Ovary (tissue), 9 donors: ENCODE results near the gene SCGB1D1. TPM values are rescaled to one million over a fixed set of nuclear protein-coding genes. Genes with fewer than 3 reads are reported as not detected.

Experiments used
- DNase-seq, 5 donors: peaks; one replicate each; pipeline ENCODE4 v3.0.0-alpha.2; 2019 to 2020
- H3K27ac ChIP-seq, 2 donors: fragments of 200-600 bp; one replicate each; pipeline versions ENCODE4 v1.5.1 to v1.8.0; 2019 to 2022
- H3K27me3 ChIP-seq: fragments of 200-600 bp; one replicate; pipeline ENCODE4 v1.8.0; 2022
- H3K36me3 ChIP-seq: fragments of 200-600 bp; sonication (generic); one replicate; pipeline ENCODE4 v1.5.1; 2019
- H3K4me1 ChIP-seq: one replicate; pipeline ENCODE4 v1.8.1; 2013; ENCODE audit warnings: mild to moderate bottlenecking, moderate library complexity; ENCODE audit not compliant: insufficient read depth
- H3K4me3 ChIP-seq: fragments of 200-600 bp; sonication (generic); one replicate; pipeline ENCODE4 v1.5.1; 2017
- H3K9me3 ChIP-seq, 2 donors: fragments of 200-600 bp in 1 of 2; sonication (generic) in 1 of 2; one replicate each; pipeline versions ENCODE4 v1.5.1 to v1.8.1; 2013 to 2019; ENCODE audit warnings: mild to moderate bottlenecking in 1 of 2, moderate library complexity in 1 of 2
- EP300 ChIP-seq: sonication (generic); formaldehyde crosslinking; IDR thresholded peaks from one replicate; pipeline ENCODE4 v1.6.1; 2017; ENCODE audit warnings: antibody characterized with exemption
- POLR2A ChIP-seq: fragments of 450-650 bp; IDR thresholded peaks from one replicate; pipeline ENCODE4 v1.6.1; 2017; ENCODE audit warnings: antibody characterized with exemption, mild to moderate bottlenecking, moderate library complexity
- WGBS, 3 donors: extraction: QIAGEN DNeasy Blood & Tissue Kit in 1 of 3; methylation state at CpG; one replicate each; pipeline versions ENCODE4 v1.1.5 to v1.1.7; 2013 to 2017; 5-methylcytosine and 5-hydroxymethylcytosine counted together
- intact Hi-C, 4 donors: fragments of 100-400 bp; cut with DNase I; formaldehyde crosslinking; loops; one replicate each; pipeline versions ENCODE4 v1.11.0 to v1.15.1; 2022 to 2023
- polyA plus RNA-seq, 2 donors: library from polyadenylated mRNA; stranded (reverse); fragments of 200-250 nt in 1 of 2; fragments of 350-450 nt in 1 of 2; fragmentation: Illumina TruSeq in 1 of 2; extraction: RNeasy Lipid Tissue Mini Kit (QIAGEN cat#74804) in 1 of 2; gene quantifications; one replicate each; pipeline ENCODE4 v1.2.3, GENCODE V29; 2013 to 2014
- total RNA-seq, 7 donors: library from RNA; depleted of rRNA in 2 of 7; stranded (reverse); fragments of >200 nt in 2 of 7; fragmentation: NEBNext Ultra II Directional in 3 of 7; extraction: Animal tissue kit (Norgen Biotek cat#: 25700) in 3 of 7; gene quantifications; one replicate each; pipeline versions ENCODE4 v1.1.0 to v1.2.4, GENCODE V29; 2016 to 2023
- TF ChIP-seq, protein P1 (sequence below), 3 donors: fragments of 450-650 bp in 2 of 3; fragments of 200-600 bp in 1 of 3; IDR thresholded peaks; one replicate each; pipeline versions ENCODE4 v1.5.1 to v1.8.0; 2016 to 2022; ENCODE audit warnings: antibody characterized with exemption in 3 of 3, mild to moderate bottlenecking in 1 of 3
- donor health status: DM: no; HTN: no; CAD: no; lungs with moderate emphysema.
- donor health status: DM: no; HTN: no; CAD: no.
- donor health status: Bipolar disorder and iron deficiency.
- donor health status: DM: yes; HTN: yes; CAD: no.
- donor health status: DM: no; HTN: no; CAD: no.
- donor health status: DM: yes; HTN: yes; CAD: no.

SCGB1D1 gene
- total and polyA plus RNA-seq, 9 donors, result not detected

DNA sequence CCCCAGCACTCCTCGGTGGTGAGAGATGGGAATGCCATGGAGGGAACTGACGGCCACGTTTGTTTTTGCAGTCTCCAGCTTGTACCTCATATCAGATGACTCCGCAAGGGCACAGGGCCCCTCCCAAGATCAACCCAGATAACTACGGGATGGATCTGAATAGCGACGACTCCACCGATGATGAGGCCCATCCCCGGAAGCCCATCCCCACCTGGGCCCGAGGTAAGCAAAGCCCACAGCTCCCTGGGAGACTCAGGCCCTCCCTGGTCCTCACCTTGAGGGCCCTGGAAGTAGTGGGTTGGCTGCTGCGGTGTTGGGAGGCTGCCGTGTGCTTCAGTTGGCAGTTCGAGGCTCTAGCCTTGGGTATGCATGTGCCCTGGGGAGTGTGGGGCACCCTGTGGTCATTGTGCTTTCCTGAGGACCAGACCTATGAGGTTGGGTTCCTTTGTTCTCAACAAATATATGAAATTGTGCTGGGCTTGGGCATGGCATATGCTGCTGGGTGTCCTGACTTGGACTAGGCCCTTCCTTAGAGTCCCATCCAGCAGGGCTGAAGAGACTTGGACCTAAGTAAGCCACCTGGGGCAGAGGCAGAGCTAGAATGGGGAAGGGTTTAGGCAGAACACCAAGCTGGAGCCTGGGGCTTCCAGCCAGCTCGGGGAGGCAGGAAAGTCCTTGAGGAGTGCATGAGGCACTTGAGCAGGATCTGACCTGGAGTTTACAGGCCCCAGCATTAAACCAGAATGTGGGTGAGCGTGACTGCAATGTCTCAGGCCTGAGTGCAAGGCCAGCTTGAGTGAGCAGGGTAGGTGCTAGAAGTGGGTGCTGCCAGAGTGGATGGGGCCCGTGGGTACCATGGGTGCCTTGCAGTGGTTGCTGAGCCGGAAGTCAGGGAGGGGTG is 39.8 kb upstream of the SCGB1D1 start:
- no peaks in the 10 kb centered on the region for H3K9me3 ChIP-seq
- no peak overlapping the region for H3K4me3 ChIP-seq
- no peak overlapping the region for H3K27ac ChIP-seq
- H3K36me3 ChIP-seq, result no peaks in the 10 kb centered on the region
- no peaks in the 10 kb centered on the region for H3K27me3 ChIP-seq
- no peaks in the 10 kb centered on the region for H3K4me1 ChIP-seq
- DNase-seq, result no peak
- intact Hi-C loops, result no loop called here
- TF ChIP-seq POLR2A (no peak), EP300 (no peak)
- TF ChIP-seq, protein P1, sequence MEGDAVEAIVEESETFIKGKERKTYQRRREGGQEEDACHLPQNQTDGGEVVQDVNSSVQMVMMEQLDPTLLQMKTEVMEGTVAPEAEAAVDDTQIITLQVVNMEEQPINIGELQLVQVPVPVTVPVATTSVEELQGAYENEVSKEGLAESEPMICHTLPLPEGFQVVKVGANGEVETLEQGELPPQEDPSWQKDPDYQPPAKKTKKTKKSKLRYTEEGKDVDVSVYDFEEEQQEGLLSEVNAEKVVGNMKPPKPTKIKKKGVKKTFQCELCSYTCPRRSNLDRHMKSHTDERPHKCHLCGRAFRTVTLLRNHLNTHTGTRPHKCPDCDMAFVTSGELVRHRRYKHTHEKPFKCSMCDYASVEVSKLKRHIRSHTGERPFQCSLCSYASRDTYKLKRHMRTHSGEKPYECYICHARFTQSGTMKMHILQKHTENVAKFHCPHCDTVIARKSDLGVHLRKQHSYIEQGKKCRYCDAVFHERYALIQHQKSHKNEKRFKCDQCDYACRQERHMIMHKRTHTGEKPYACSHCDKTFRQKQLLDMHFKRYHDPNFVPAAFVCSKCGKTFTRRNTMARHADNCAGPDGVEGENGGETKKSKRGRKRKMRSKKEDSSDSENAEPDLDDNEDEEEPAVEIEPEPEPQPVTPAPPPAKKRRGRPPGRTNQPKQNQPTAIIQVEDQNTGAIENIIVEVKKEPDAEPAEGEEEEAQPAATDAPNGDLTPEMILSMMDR (IDR thresholded peaks at IDR 0.05), result no peak
- WGBS, 3 donors, result 87 to 90% (median 90%) methylated on average over 16 to 17 of the region's 17 CpGs

DNA sequence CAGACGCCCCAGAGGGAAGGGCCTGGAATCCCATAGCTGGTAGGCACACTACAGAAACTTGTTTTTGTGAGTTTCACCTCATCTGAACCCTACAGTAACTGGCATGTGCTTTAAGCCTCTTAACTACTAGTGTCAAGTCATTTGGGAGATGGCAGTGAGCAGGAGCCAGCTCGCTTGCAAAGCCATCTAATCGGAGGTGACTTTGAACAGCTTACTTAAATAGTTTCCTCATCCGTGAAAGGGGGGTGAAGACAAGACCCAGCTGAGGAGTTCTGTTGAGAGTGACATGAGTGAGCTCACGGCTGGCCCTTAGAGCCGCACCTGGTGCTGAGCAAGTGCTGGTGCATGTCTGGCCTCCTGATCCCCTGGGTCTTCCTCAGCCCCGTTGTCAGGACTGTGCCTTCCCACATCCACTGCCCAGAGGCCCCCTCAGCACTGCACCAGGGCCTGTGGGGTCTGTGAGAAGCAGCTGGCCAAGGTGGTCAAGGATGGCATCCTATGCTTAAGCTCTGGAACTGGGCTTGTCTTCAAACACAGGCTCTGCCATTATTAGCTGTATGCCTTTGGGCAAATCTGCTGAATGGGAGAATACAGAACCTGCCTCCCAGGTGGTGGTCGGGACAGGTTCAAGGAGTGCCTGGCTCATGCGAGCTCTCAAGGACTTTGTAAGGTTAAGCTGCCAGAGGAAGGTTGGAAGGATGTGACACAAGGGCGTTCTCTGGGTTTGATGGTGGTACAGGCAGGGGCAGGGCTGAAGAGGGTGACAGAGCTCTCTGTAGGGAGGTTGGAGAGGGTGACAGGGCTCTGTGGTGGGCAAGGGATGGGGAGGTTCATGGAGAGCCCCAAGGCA is 38.9 kb upstream of the SCGB1D1 start:
- H3K27ac ChIP-seq, result no peak overlapping the region
- DNase-seq, result no peak
- H3K36me3 ChIP-seq, result no peaks in the 10 kb centered on the region
- H3K9me3 ChIP-seq, result no peaks in the 10 kb centered on the region
- intact Hi-C loops, result no loop called here
- H3K4me1 ChIP-seq, result no peaks in the 10 kb centered on the region
- H3K4me3 ChIP-seq, result no peak overlapping the region
- TF ChIP-seq POLR2A, result no peak
- TF ChIP-seq, protein P1 (IDR thresholded peaks at IDR 0.05), result no peak
- no peak for TF ChIP-seq EP300
- WGBS, 3 donors, result 91 to 95% (median 94%) methylated on average over 10 of the region's 10 CpGs
- no peaks in the 10 kb centered on the region for H3K27me3 ChIP-seq

DNA sequence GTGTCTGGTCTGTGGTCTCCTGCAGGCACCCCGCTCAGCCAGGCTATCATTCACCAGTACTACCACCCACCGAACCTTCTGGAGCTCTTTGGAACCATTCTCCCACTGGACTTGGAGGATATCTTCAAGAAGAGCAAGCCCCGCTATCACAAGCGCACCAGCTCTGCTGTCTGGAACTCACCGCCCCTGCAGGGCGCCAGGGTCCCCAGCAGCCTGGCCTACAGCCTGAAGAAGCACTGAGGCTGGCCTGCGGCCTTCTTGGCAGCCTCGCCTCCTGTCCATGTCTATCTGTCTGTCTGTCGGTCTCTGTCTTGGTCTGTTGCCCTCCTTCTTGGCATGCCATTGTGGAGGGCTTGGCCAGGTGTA is 38.3 kb upstream of the SCGB1D1 start:
- Histone ChIP-seq H3K27me3 (no peaks in the 10 kb centered on the region), H3K36me3 (no peaks in the 10 kb centered on the region), H3K4me3 (no peak overlapping the region), H3K27ac (no peak overlapping the region), H3K9me3 (no peaks in the 10 kb centered on the region), H3K4me1 (no peaks in the 10 kb centered on the region)
- DNase-seq, result no peak
- WGBS, 3 donors, result 93 to 95% (median 94%) methylated on average over 9 of the region's 9 CpGs
- intact Hi-C loops, result no loop called here
- no peak for TF ChIP-seq EP300
- TF ChIP-seq, protein P1 (IDR thresholded peaks at IDR 0.05), result no peak
- no peak for TF ChIP-seq POLR2A

DNA sequence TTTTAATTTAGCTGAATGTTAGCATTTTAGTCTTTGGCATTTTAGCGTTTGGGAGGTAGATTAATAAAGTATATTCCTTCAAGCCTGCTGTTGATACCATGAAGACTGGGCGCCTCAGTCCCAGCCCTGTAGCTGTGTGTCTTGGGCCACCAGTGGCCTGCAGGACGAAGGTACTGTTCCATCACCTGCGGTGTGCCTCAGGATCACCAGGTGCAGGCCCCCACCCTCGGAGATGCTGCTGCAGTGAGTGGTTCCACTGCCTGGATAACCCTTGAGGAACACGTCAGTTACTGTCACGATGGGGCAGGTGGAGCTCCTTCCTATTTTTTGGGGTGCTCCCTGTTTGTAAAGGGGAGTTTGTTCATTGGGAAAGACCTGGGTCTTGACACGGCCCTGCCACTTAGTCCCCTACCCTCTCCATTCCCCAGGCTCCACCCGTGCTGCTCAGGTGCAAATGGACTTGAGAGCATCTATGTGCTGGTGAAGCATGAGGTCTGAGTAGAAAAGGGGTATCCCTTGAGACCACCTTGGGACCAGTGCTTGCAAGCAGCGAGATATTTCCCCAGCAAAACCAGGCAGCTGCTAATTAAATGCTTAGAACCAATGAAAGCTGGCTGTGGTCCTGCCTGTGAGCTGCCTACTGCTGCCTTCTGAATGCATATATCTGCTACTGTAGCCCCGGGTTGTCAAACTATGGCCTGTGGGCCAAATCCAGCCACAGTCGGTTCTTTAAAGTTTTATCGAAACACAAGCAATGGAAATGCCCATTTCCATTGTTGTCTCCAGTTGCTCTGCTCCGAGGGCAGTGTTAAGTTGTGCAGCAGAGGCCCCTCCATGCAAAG is 37.5 kb upstream of the SCGB1D1 start:
- WGBS, 3 donors, result 92 to 95% (median 95%) methylated on average over 14 of the region's 14 CpGs
- intact Hi-C loops, result no loop called here
- Histone ChIP-seq H3K4me1 (no peaks in the 10 kb centered on the region), H3K4me3 (no peak overlapping the region), H3K27ac (no peak overlapping the region), H3K27me3 (no peaks in the 10 kb centered on the region), H3K36me3 (no peaks in the 10 kb centered on the region), H3K9me3 (no peaks in the 10 kb centered on the region)
- TF ChIP-seq, protein P1 (IDR thresholded peaks at IDR 0.05), result no peak
- TF ChIP-seq EP300 (no peak), POLR2A (no peak)
- DNase-seq, result no peak
